Measurements from ENCODE around the gene SKIDA1. TPM values are rescaled to one million over a fixed set of nuclear protein-coding genes. Genes with fewer than 3 reads are reported as not detected.

Gene SKIDA1
- total RNA-seq, 1 experiment from 2014 or later = 9.4 TPM

DNA sequence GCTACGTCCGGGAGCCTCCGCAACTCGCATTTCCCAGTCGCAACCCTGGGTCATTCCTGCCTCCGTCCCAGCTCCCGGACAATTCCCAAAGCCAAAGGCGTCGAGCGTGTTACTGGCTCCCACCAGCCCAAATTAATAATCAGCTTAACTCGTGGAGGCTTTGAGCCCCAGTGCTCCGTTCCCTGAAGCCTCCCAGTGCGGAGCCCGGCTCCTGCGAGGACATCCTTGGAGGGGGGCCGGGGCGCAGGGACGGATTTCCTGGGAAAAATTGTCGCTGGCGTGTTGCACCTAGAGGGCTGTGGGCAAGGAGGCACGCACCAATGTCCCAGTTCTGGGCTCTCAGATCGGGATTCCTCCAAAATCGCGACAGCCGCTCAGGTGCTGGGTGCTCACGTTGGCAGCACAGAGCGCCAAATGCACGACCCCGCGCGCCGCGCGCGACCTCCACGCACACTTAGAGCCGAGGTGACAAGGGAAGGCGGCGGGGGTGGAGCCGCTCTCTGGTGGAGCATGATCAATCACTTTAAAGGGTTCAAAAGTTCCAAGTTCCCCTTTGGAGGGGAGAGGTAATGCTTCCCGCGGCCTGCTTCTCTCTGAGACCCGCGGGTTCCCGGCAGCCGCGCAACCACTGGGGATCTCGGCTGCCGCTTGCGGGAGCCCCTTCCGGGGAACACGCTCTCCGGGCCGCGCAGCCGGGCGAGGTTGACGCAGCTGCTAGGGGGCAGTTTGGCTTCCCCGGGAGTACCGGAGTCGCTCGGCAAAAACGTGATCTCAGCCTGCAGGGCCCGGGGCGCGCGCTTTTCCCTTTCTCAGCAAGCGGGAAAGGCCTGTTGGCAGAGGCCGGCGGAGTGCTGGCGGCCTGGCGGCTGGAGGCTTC lies 25.5 kb downstream of the SKIDA1 start:
- Mint-ChIP-seq H3K4me1 (peaks cover 71% of the 10 kb centered on the region), H3K27me3 (ENCODE audit: low read depth) (peaks cover 38% of the 10 kb centered on the region), H3K36me3 (no peaks in the 10 kb centered on the region), H3K27ac (peak overlapping the region; percentile 19; the same call in 1 of the 2 replicates), H3K4me3 (peak overlapping the region; percentile 80), H3K9me3 (no peaks in the 10 kb centered on the region)
- TF ChIP-seq FOXK1 (CRISPR knock-in tag; IDR thresholded peaks at IDR 0.05) (0 out of 2 replicates have a peak, but pooled peaks have one; percentile 4), OVOL2 (CRISPR knock-in tag; IDR thresholded peaks at IDR 0.05; ENCODE audit: borderline replicate concordance) (no peak), TP53 (CRISPR knock-in tag; IDR thresholded peaks at IDR 0.05) (0 out of 2 replicates have a peak, but pooled peaks have one; percentile 47), KAT7 (CRISPR knock-in tag; IDR thresholded peaks at IDR 0.05; ENCODE audit: borderline replicate concordance) (peak; percentile 13; the same call in 1 of the 2 replicates)
- TF ChIP-seq, protein P1, sequence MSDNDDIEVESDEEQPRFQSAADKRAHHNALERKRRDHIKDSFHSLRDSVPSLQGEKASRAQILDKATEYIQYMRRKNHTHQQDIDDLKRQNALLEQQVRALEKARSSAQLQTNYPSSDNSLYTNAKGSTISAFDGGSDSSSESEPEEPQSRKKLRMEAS (CRISPR knock-in tag; IDR thresholded peaks at IDR 0.05) = peak; percentile 26; the same call in 1 of the 2 replicates
- TF ChIP-seq, protein P2, sequence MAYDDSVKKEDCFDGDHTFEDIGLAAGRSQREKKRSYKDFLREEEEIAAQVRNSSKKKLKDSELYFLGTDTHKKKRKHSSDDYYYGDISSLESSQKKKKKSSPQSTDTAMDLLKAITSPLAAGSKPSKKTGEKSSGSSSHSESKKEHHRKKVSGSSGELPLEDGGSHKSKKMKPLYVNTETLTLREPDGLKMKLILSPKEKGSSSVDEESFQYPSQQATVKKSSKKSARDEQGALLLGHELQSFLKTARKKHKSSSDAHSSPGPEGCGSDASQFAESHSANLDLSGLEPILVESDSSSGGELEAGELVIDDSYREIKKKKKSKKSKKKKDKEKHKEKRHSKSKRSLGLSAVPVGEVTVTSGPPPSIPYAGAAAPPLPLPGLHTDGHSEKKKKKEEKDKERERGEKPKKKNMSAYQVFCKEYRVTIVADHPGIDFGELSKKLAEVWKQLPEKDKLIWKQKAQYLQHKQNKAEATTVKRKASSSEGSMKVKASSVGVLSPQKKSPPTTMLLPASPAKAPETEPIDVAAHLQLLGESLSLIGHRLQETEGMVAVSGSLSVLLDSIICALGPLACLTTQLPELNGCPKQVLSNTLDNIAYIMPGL (CRISPR knock-in tag; IDR thresholded peaks at IDR 0.05) = peak; percentile 54; the same call in 1 of the 2 replicates
- TF ChIP-seq, protein P3, sequence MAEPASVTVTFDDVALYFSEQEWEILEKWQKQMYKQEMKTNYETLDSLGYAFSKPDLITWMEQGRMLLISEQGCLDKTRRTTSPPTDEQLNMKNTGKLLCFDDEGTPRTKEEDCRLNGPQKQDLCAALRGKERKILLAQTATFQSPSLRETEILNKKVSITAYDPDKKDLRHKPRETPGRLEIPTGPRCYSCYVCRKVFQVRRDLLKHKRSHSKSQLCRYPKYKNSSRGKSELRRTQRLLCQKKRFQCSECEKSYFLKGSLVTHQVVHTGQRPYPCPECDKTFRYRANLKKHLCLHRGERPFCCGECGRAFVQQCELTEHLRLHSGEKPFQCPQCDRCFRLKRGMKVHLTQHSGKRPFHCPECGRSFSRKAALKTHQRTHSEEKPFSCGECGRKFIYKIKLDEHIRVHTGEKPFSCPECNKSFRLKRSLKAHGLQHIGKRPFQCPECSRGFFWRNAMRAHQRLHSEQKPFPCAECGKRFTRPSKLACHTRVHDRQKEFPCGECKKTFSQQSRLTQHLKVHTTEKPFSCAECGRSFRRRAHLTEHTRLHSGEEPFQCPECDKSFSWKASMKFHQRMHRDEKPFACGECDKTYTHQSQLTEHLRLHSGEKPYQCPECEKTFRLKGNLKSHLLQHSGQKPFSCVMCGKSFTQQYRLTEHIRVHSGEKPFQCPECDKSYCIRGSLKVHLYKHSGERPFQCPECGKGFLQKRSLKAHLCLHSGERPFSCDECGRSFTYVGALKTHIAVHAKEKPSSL (CRISPR knock-in tag; conservative IDR thresholded peaks at IDR 0.05) = no peak
- TF ChIP-seq, protein P4, sequence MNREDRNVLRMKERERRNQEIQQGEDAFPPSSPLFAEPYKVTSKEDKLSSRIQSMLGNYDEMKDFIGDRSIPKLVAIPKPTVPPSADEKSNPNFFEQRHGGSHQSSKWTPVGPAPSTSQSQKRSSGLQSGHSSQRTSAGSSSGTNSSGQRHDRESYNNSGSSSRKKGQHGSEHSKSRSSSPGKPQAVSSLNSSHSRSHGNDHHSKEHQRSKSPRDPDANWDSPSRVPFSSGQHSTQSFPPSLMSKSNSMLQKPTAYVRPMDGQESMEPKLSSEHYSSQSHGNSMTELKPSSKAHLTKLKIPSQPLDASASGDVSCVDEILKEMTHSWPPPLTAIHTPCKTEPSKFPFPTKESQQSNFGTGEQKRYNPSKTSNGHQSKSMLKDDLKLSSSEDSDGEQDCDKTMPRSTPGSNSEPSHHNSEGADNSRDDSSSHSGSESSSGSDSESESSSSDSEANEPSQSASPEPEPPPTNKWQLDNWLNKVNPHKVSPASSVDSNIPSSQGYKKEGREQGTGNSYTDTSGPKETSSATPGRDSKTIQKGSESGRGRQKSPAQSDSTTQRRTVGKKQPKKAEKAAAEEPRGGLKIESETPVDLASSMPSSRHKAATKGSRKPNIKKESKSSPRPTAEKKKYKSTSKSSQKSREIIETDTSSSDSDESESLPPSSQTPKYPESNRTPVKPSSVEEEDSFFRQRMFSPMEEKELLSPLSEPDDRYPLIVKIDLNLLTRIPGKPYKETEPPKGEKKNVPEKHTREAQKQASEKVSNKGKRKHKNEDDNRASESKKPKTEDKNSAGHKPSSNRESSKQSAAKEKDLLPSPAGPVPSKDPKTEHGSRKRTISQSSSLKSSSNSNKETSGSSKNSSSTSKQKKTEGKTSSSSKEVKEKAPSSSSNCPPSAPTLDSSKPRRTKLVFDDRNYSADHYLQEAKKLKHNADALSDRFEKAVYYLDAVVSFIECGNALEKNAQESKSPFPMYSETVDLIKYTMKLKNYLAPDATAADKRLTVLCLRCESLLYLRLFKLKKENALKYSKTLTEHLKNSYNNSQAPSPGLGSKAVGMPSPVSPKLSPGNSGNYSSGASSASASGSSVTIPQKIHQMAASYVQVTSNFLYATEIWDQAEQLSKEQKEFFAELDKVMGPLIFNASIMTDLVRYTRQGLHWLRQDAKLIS (CRISPR knock-in tag; IDR thresholded peaks at IDR 0.05; ENCODE audit: borderline replicate concordance) = peak; percentile 35; the same call in 1 of the 2 replicates
- ATAC-seq = peak; percentile 6
- ChIA-PET CTCF (interaction anchor here (0.6 to 5.9 kb wide), 6 partner anchors 8 to 454 kb away, joined by 3 to 84 read pairs (median 4); no protein-coding TSS in a partner anchor), POLR2A (interaction anchor here (0.7 to 6.1 kb wide), 11 partner anchors 9 to 841 kb away, joined by 3 to 103 read pairs (median 3); partner anchors contain the start of gene SKIDA1)
- DNase-seq (ENCODE audit: low spot score) = peak; percentile 82

DNA sequence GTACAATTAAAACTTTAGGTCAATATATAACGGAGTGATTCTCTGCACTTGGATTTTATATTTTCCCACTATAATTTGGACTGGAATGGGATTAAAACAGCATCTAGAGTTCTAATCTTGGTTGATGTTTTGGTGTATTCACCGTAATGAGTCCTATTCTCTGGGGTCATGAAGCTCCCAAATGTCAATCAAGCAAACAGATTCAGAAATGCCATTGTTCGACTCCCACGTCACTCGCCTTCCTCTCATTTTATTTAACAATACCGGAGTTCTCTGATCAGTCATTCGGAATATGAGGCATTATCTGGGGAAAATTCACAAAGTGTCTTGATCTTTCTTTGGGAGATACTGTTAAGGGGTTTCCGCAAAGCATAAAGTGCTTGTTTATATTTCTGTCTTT lies 26.5 kb downstream of the SKIDA1 start:
- H3K9me3 Mint-ChIP-seq = no peaks in the 10 kb centered on the region
- POLR2A ChIA-PET = interaction anchor here (0.7 to 6.1 kb wide), 7 partner anchors 10 to 842 kb away, joined by 3 to 103 read pairs (median 3); partner anchors contain the start of gene SKIDA1
- ATAC-seq (no peak), DNase-seq (ENCODE audit: low spot score) (no peak)
- no peak overlapping the region for H3K27ac Mint-ChIP-seq
- CTCF ChIA-PET = interaction anchor here (0.6 to 5.9 kb wide), 4 partner anchors 9 to 233 kb away, joined by 3 to 84 read pairs (median 4); no protein-coding TSS in a partner anchor
- H3K4me1 Mint-ChIP-seq = peaks cover 67% of the 10 kb centered on the region
- no peaks in the 10 kb centered on the region for H3K36me3 Mint-ChIP-seq
- peaks cover 40% of the 10 kb centered on the region for H3K27me3 Mint-ChIP-seq (ENCODE audit: low read depth)
- no peak for TF ChIP-seq CBFB (CRISPR knock-in tag; IDR thresholded peaks at IDR 0.05; ENCODE audit: low read depth)
- TF ChIP-seq, protein P4 (CRISPR knock-in tag; IDR thresholded peaks at IDR 0.05; ENCODE audit: borderline replicate concordance) = no peak
- no peak for TF ChIP-seq ZNF138 (CRISPR knock-in tag; conservative IDR thresholded peaks at IDR 0.05)
- TF ChIP-seq SP1 (CRISPR knock-in tag; conservative IDR thresholded peaks at IDR 0.05) = no peak
- no peak for TF ChIP-seq IRF2 (CRISPR knock-in tag; IDR thresholded peaks at IDR 0.05; ENCODE audit: borderline replicate concordance, low read depth)
- no peak for TF ChIP-seq ZNF671 (CRISPR knock-in tag; IDR thresholded peaks at IDR 0.05)
- no peak for TF ChIP-seq ZNF396 (CRISPR knock-in tag; IDR thresholded peaks at IDR 0.05; ENCODE audit: borderline replicate concordance)
- peak overlapping the region; percentile 80 for H3K4me3 Mint-ChIP-seq
